Measurements from ENCODE around the gene ZBED3. TPM values are rescaled to one million over a fixed set of nuclear protein-coding genes. Genes with fewer than 3 reads are reported as not detected.

The ZBED3 gene
- total and polyA plus RNA-seq, 2 of the 8 experiments (the other 6 are each of a cell fraction or from before 2014, with no cell fraction given) = 7.9 to 9.4 TPM

- POLR2A ChIA-PET (ENCODE audit: partially characterized antibody) = interaction anchor here (0.8 to 0.9 kb wide), 3 partner anchors 9 to 52 kb away, joined by 3 read pairs; no protein-coding TSS in a partner anchor
- Histone ChIP-seq H3K56ac (replicated peaks; ENCODE audit: insufficient read length, low read depth, low read length) (no peak overlapping the region), H3K23ac (ENCODE audit: insufficient read length) (no peak overlapping the region), H4K5ac (ENCODE audit: insufficient read length, low read depth, low read length) (no peak overlapping the region), H3K9ac (replicated peaks in 1 of 4; ENCODE audit: extremely low read depth in 1 of 4, low read depth in 3 of 4, low read length in 3 of 4) (no peak overlapping the region), H4K20me1 (replicated peaks in 1 of 2; ENCODE audit: control insufficient read depth in 1 of 2, insufficient read depth in 2 of 2, low read length in 2 of 2) (no peaks in the 10 kb centered on the region), H3K79me1 (ENCODE audit: low read depth, low read length) (no peaks in the 10 kb centered on the region), H3K79me2 (ENCODE audit: control insufficient read depth in 1 of 2, insufficient read depth in 2 of 2, low read length in 2 of 2) (peaks cover 0 to 7% of the 10 kb centered on the region in 2 experiments; a peak in 1 of 4 replicates), H2BK12ac (ENCODE audit: low read depth, low read length) (no peak overlapping the region), H2AFZ (ENCODE audit: low read length) (no peak overlapping the region), H3K4me2 (ENCODE audit: insufficient read depth in 1 of 2, low read depth in 2 of 2, low read length in 2 of 2) (no peak overlapping the region), H3K36me3 (ENCODE audit: control insufficient read depth in 2 of 4, insufficient read depth in 4 of 4, low read length in 3 of 4) (no peaks in the 10 kb centered on the region; a peak in 1 of 8 replicates), H3K4ac (replicated peaks; ENCODE audit: insufficient read length, low read depth, low read length) (no peak overlapping the region), H3K9me3 (ENCODE audit: insufficient read depth in 2 of 2, low read depth in 1 of 2, low read length in 1 of 2) (no peaks in the 10 kb centered on the region), H3K18ac (ENCODE audit: extremely low read depth, low read length) (no peak overlapping the region), H3K4me1 (replicated peaks in 1 of 4; ENCODE audit: control insufficient read depth in 3 of 4, insufficient read depth in 4 of 4, low read length in 3 of 4) (peaks cover 6 to 10% (median 8%) of the 10 kb centered on the region in 4 experiments; a peak in 6 of 7 replicates), H4K91ac (replicated peaks; ENCODE audit: insufficient read length, low read length) (no peak overlapping the region), H2BK15ac (ENCODE audit: low read length) (no peak overlapping the region), H3K23me2 (ENCODE audit: low read depth, low read length) (peaks cover 7% of the 10 kb centered on the region), H2BK20ac (ENCODE audit: low read length) (no peak overlapping the region), H3K27me3 (replicated peaks in 1 of 4; ENCODE audit: control insufficient read depth in 3 of 4, extremely low read depth in 1 of 4, insufficient read depth in 3 of 4, low read length in 3 of 4) (no peaks in the 10 kb centered on the region), H3K14ac (ENCODE audit: insufficient read length) (no peak overlapping the region), H4K8ac (ENCODE audit: extremely low read depth, insufficient read depth, low read length) (no peak overlapping the region), H3K27ac (ENCODE audit: low read depth, low read length) (no peak overlapping the region), H2BK120ac (replicated peaks; ENCODE audit: low read depth, low read length) (no peak overlapping the region), H3K4me3 (ENCODE audit: extremely low read depth in 1 of 4, insufficient read depth in 2 of 4, low read depth in 3 of 4, low read length in 4 of 4) (no peak overlapping the region), H2BK5ac (ENCODE audit: low read depth, low read length) (no peak overlapping the region), H2AK5ac (ENCODE audit: low read depth, low read length) (no peak overlapping the region)
- CTCF ChIA-PET (ENCODE audit: partially characterized antibody) = no interaction called here
- 82% methylated on average over 6 of the region's 6 CpGs; no CpG with 5 or more reads in 1 of the 2 experiments for WGBS, 2 experiments (ENCODE audit: extremely low coverage in 1 of 2, insufficient coverage in 1 of 2, insufficient read length in 1 of 2, insufficient replicate concordance in 2 of 2, low coverage in 1 of 2, low lambda C conversion rate in 2 of 2, missing lambda C conversion rate in 1 of 2)
- FAIRE-seq = no peak
- DNase-seq (ENCODE audit: low read depth in 1 of 2, low spot score in 2 of 2) = no peak
- TF ChIP-seq RBBP5 (IDR thresholded peaks at IDR 0.05; ENCODE audit: borderline replicate concordance, low read depth, low read length) (no peak), RFX5 (IDR thresholded peaks at IDR 0.05; ENCODE audit: borderline replicate concordance, low read depth, low read length) (no peak), TEAD4 (IDR thresholded peaks at IDR 0.05; ENCODE audit: low read depth, low read length) (no peak), SIN3A (conservative IDR thresholded peaks at IDR 0.05 in 1 of 2, IDR thresholded peaks at IDR 0.05 in 1 of 2; ENCODE audit: low read depth in 1 of 2, low read length in 2 of 2) (no peak), GABPA (IDR thresholded peaks at IDR 0.05; ENCODE audit: borderline replicate concordance, insufficient read depth, low read length) (no peak), E2F6 (IDR thresholded peaks at IDR 0.05) (no peak), KDM5A (IDR thresholded peaks at IDR 0.05; ENCODE audit: low read length) (no peak), SIRT6 (IDR thresholded peaks at IDR 0.05; ENCODE audit: low read length) (no peak), EZH2 (IDR thresholded peaks at IDR 0.05; ENCODE audit: low read depth, low read length, severe bottlenecking) (no peak), ASH2L (IDR thresholded peaks at IDR 0.05; ENCODE audit: low read length) (no peak), RXRA (IDR thresholded peaks at IDR 0.05; ENCODE audit: insufficient read depth, low read depth, low read length) (no peak), HDAC2 (IDR thresholded peaks at IDR 0.05; ENCODE audit: borderline replicate concordance in 1 of 2, low read depth in 2 of 2, low read length in 2 of 2) (no peak), SAP30 (IDR thresholded peaks at IDR 0.05; ENCODE audit: insufficient read depth, insufficient replicate concordance, low read length) (no peak)
Measured at GRCh38 chr5:77083088-77083487, 4.0 kb downstream of the ZBED3 start.
